Mesenchymal stem cell (in vitro differentiated cells and primary cell): ENCODE results near the gene NUBP2.

ENCODE experiments used
- DNase-seq: peaks from one replicate; pipeline ENCODE4 v3.0.0-alpha.2; 2013
- H2AFZ ChIP-seq: one replicate; pipeline ENCODE4 v1.6.1; 2013; ENCODE audit warnings: low read depth, mild to moderate bottlenecking, control low read depth, inconsistent platforms, low read length, moderate library complexity
- H2AK5ac ChIP-seq: 2 replicates; pipeline ENCODE4 v1.6.1; 2013; ENCODE audit warnings: low read length, moderate library complexity, mild to moderate bottlenecking, inconsistent platforms; ENCODE audit not compliant: severe bottlenecking
- H2BK120ac ChIP-seq: one replicate; pipeline ENCODE4 v1.6.1; 2013; ENCODE audit warnings: low read depth, mild to moderate bottlenecking, inconsistent platforms, low read length, moderate library complexity
- H2BK12ac ChIP-seq, 2 experiments: one replicate each; pipeline ENCODE4 v1.6.1; 2013; ENCODE audit warnings: inconsistent platforms in 2 of 2, low read length in 2 of 2, mild to moderate bottlenecking in 2 of 2, moderate library complexity in 2 of 2, control low read depth in 1 of 2
- H2BK15ac ChIP-seq: one replicate; pipeline ENCODE4 v1.6.1; 2013; ENCODE audit warnings: mild to moderate bottlenecking, low read depth, inconsistent platforms; ENCODE audit not compliant: poor library complexity, severe bottlenecking
- H2BK5ac ChIP-seq: 2 replicates; pipeline ENCODE4 v1.6.1; 2013; ENCODE audit warnings: low read depth, mild to moderate bottlenecking, low read length, control low read depth, inconsistent platforms; ENCODE audit not compliant: poor library complexity, severe bottlenecking
- H3K14ac ChIP-seq, 2 experiments: one replicate each; pipeline ENCODE4 v1.6.1; 2013; ENCODE audit warnings: inconsistent platforms in 2 of 2, low read length in 2 of 2, control low read depth in 1 of 2, mild to moderate bottlenecking in 1 of 2, moderate library complexity in 1 of 2
- H3K18ac ChIP-seq, 2 experiments: one replicate each; pipeline ENCODE4 v1.6.1; 2013; ENCODE audit warnings: inconsistent platforms in 2 of 2, low read length in 2 of 2, control low read depth in 1 of 2, low read depth in 1 of 2, mild to moderate bottlenecking in 1 of 2
- H3K23ac ChIP-seq, 2 experiments: one replicate each; pipeline ENCODE4 v1.6.1; 2013; ENCODE audit warnings: inconsistent platforms in 2 of 2, low read length in 2 of 2, mild to moderate bottlenecking in 2 of 2, moderate library complexity in 2 of 2, control low read depth in 1 of 2
- H3K27ac ChIP-seq: 2 replicates; pipeline ENCODE4 v1.5.1; 2013; ENCODE audit warnings: mild to moderate bottlenecking, moderate library complexity, low read length, control low read depth, inconsistent platforms; ENCODE audit not compliant: poor library complexity, severe bottlenecking
- H3K27me3 ChIP-seq, 2 experiments: 2 replicates each; pipeline versions ENCODE4 v1.6.1 to v1.7.0; 2013; ENCODE audit warnings: low read length in 2 of 2, mild to moderate bottlenecking in 2 of 2, moderate library complexity in 2 of 2, control low read depth in 1 of 2, inconsistent platforms in 1 of 2; ENCODE audit not compliant: control insufficient read depth in 1 of 2, insufficient read depth in 1 of 2
- H3K36me3 ChIP-seq, 2 experiments: 2 replicates each; pipeline versions ENCODE4 v1.6.1 to v1.7.0; 2013; ENCODE audit warnings: low read length in 2 of 2, control low read depth in 1 of 2, inconsistent platforms in 1 of 2, low read depth in 1 of 2, mild to moderate bottlenecking in 1 of 2; ENCODE audit not compliant: insufficient read depth in 2 of 2, control insufficient read depth in 1 of 2
- H3K4ac ChIP-seq, 2 experiments: one replicate each; pipeline ENCODE4 v1.6.1; 2013; ENCODE audit warnings: inconsistent platforms in 2 of 2, low read length in 2 of 2, mild to moderate bottlenecking in 2 of 2, moderate library complexity in 2 of 2, control low read depth in 1 of 2, low read depth in 1 of 2
- H3K4me1 ChIP-seq: 2 replicates; pipeline ENCODE4 v1.6.1; 2013; ENCODE audit warnings: low read depth, low read length, control low read depth; ENCODE audit not compliant: control insufficient read depth, insufficient read depth
- H3K4me2 ChIP-seq: 2 replicates; pipeline ENCODE4 v1.6.1; 2013; ENCODE audit warnings: low read length, mild to moderate bottlenecking, inconsistent platforms; ENCODE audit not compliant: poor library complexity, severe bottlenecking
- H3K4me3 ChIP-seq, 2 experiments: 2 replicates each; pipeline versions ENCODE4 v1.5.1 to v1.7.0; 2013; ENCODE audit warnings: low read length in 2 of 2, mild to moderate bottlenecking in 2 of 2, control low read depth in 1 of 2, low read depth in 1 of 2; ENCODE audit not compliant: insufficient read depth in 1 of 2
- H3K79me1 ChIP-seq: replicated peaks from 2 replicates; pipeline ENCODE4 v1.6.1; 2013; ENCODE audit warnings: mild to moderate bottlenecking, control low read depth, low read length, inconsistent platforms; ENCODE audit not compliant: poor library complexity, severe bottlenecking
- H3K9ac ChIP-seq: 2 replicates; pipeline ENCODE4 v1.7.0; 2013; ENCODE audit warnings: mild to moderate bottlenecking, low read length, moderate library complexity
- H3K9me3 ChIP-seq: 2 replicates; pipeline ENCODE4 v1.7.0; 2013; ENCODE audit warnings: mild to moderate bottlenecking, low read length; ENCODE audit not compliant: control insufficient read depth
- H4K8ac ChIP-seq: one replicate; pipeline ENCODE4 v1.6.1; 2013; ENCODE audit warnings: inconsistent platforms, mild to moderate bottlenecking, low read length, moderate library complexity
- H4K91ac ChIP-seq: one replicate; pipeline ENCODE4 v1.6.1; 2013; ENCODE audit warnings: mild to moderate bottlenecking, low read length, inconsistent platforms
- WGBS: methylation state at CpG from one replicate; pipeline ENCODE4 v1.1.7; 2013; ENCODE audit warnings: mixed read lengths; 5-methylcytosine and 5-hydroxymethylcytosine counted together

Gene NUBP2

GRCh38 chr16:1761751-1762150 lies 21.0 kb upstream of the NUBP2 start:
- Histone ChIP-seq H2BK120ac (no peak overlapping the region), H3K4me2 (no peak overlapping the region), H3K14ac (no peak overlapping the region), H4K91ac (no peak overlapping the region), H2AFZ (no peak overlapping the region), H4K8ac (no peak overlapping the region), H3K18ac (no peak overlapping the region), H3K4ac (no peak overlapping the region), H3K4me1 (peaks cover 16% of the 10 kb centered on the region), H2BK15ac (no peak overlapping the region), H3K27me3 (no peaks in the 10 kb centered on the region), H3K9ac (no peak overlapping the region), H2BK12ac (no peak overlapping the region), H2AK5ac (no peak overlapping the region), H3K23ac (no peak overlapping the region), H2BK5ac (no peak overlapping the region), H3K9me3 (no peaks in the 10 kb centered on the region), H3K79me1 (peaks cover 25% of the 10 kb centered on the region), H3K4me3 (no peak overlapping the region), H3K36me3 (peaks cover 75 to 96% of the 10 kb centered on the region in 2 experiments), H3K27ac (no peak overlapping the region)
- WGBS: 96% methylated on average over 15 of the region's 15 CpGs
- DNase-seq: no peak

GRCh38 chr16:1762196-1762878 lies 20.4 kb upstream of the NUBP2 start:
- 96% methylated on average over 26 of the region's 30 CpGs for WGBS
- H3K14ac ChIP-seq: no peak overlapping the region
- H3K36me3 ChIP-seq: peaks cover 80 to 100% of the 10 kb centered on the region in 2 experiments
- H2AFZ ChIP-seq: no peak overlapping the region
- no peak overlapping the region for H3K9ac ChIP-seq
- no peak for DNase-seq
- no peak overlapping the region for H2AK5ac ChIP-seq
- H4K91ac ChIP-seq: peak overlapping the region; percentile 11
- no peak overlapping the region for H2BK15ac ChIP-seq
- peaks cover 24% of the 10 kb centered on the region for H3K79me1 ChIP-seq
- peaks cover 16% of the 10 kb centered on the region for H3K4me1 ChIP-seq
- no peak overlapping the region for H3K23ac ChIP-seq
- no peaks in the 10 kb centered on the region for H3K27me3 ChIP-seq
- no peak overlapping the region for H3K18ac ChIP-seq
- no peak overlapping the region for H2BK120ac ChIP-seq
- no peak overlapping the region for H3K27ac ChIP-seq
- H3K4me2 ChIP-seq: no peak overlapping the region
- no peak overlapping the region for H4K8ac ChIP-seq
- H2BK5ac ChIP-seq: no peak overlapping the region
- H3K9me3 ChIP-seq: no peaks in the 10 kb centered on the region
- H2BK12ac ChIP-seq: no peak overlapping the region
- no peak overlapping the region for H3K4ac ChIP-seq
- no peak overlapping the region for H3K4me3 ChIP-seq

GRCh38 chr16:1762879-1763520 lies 19.8 kb upstream of the NUBP2 start:
- Histone ChIP-seq H2BK12ac (no peak overlapping the region), H3K23ac (no peak overlapping the region), H3K4me2 (no peak overlapping the region), H4K8ac (peak overlapping the region; percentile 19), H4K91ac (no peak overlapping the region), H3K9ac (no peak overlapping the region), H2BK5ac (no peak overlapping the region), H2AFZ (no peak overlapping the region), H3K4ac (no peak overlapping the region), H3K4me3 (no peak overlapping the region), H3K27ac (no peak overlapping the region), H2AK5ac (no peak overlapping the region), H2BK120ac (no peak overlapping the region), H2BK15ac (no peak overlapping the region), H3K79me1 (peaks cover 20% of the 10 kb centered on the region), H3K4me1 (peaks cover 16% of the 10 kb centered on the region), H3K9me3 (no peaks in the 10 kb centered on the region), H3K27me3 (no peaks in the 10 kb centered on the region), H3K14ac (no peak overlapping the region), H3K36me3 (peaks cover 83 to 100% of the 10 kb centered on the region in 2 experiments), H3K18ac (no peak overlapping the region)
- 91% methylated on average over 24 of the region's 24 CpGs for WGBS
- DNase-seq: no peak

- no peak overlapping the region for H3K4me2 ChIP-seq
- no peak overlapping the region for H3K4me3 ChIP-seq
- WGBS: 71% methylated on average over 72 of the region's 81 CpGs
- H3K23ac ChIP-seq: no peak overlapping the region
- H3K36me3 ChIP-seq: peaks cover 83 to 100% of the 10 kb centered on the region in 2 experiments
- no peak overlapping the region for H3K18ac ChIP-seq
- H3K4me1 ChIP-seq: peaks cover 16% of the 10 kb centered on the region
- no peak overlapping the region for H2AK5ac ChIP-seq
- peaks cover 14% of the 10 kb centered on the region for H3K79me1 ChIP-seq
- no peak overlapping the region for H4K91ac ChIP-seq
- H3K9me3 ChIP-seq: no peaks in the 10 kb centered on the region
- H3K4ac ChIP-seq: no peak overlapping the region
- no peak overlapping the region for H2BK15ac ChIP-seq
- H4K8ac ChIP-seq: no peak overlapping the region
- no peak overlapping the region for H3K27ac ChIP-seq
- H3K9ac ChIP-seq: no peak overlapping the region
- no peak overlapping the region for H2BK12ac ChIP-seq
- no peak overlapping the region for H3K14ac ChIP-seq
- no peaks in the 10 kb centered on the region for H3K27me3 ChIP-seq
- no peak overlapping the region for H2BK120ac ChIP-seq
- no peak overlapping the region for H2AFZ ChIP-seq
- DNase-seq: peak; percentile 33
- H2BK5ac ChIP-seq: no peak overlapping the region
Observed at GRCh38 chr16:1763521-1764511, 18.9 kb upstream of the NUBP2 start.
